Mesenteric fat pad (tissue), 1 donor: Measurements from ENCODE around the gene SMAD7. TPM values are rescaled to one million over a fixed set of nuclear protein-coding genes. Genes with fewer than 3 reads are reported as not detected.
"Not testable (repeated sequence)": the region's sequence is repeated elsewhere in the genome, so short reads cannot be mapped to it uniquely, and the experiment has no call there.

Source experiments
- DNase-seq: peaks from one replicate; pipeline ENCODE4 v3.0.0-alpha.2; 2020; ENCODE audit warnings: low spot score
- total RNA-seq: library from RNA; stranded (reverse); fragmentation: NEBNext Ultra II Directional; extraction: Animal tissue kit (Norgen Biotek cat#: 25700); gene quantifications from one replicate; pipeline ENCODE4 v1.2.1, GENCODE V29; 2021
- donor health status: DM: yes; HTN: yes; CAD: no.

The SMAD7 gene
- total RNA-seq, 1 donor from 2014 or later = 56.2 TPM

- DNase-seq = peak; percentile 35
These were observed 65.4 kb downstream of the SMAD7 start for GRCh38 chr18:48885266-48885923.

- DNase-seq = peak; percentile 47
These were observed 66.0 kb downstream of the SMAD7 start for GRCh38 chr18:48884771-48885170.

- DNase-seq = peak; percentile 69
These were observed 66.5 kb downstream of the SMAD7 start for GRCh38 chr18:48884306-48884705.

GRCh38 chr18:48882379-48882778, 68.4 kb downstream of the SMAD7 start:
- no peak for DNase-seq

- DNase-seq = no peak
These were observed 69.8 kb downstream of the SMAD7 start for GRCh38 chr18:48880931-48881330.

GRCh38 chr18:48879008-48879431, 71.7 kb downstream of the SMAD7 start:
- DNase-seq = no peak

- no peak for DNase-seq
These were observed 72.3 kb downstream of the SMAD7 start for GRCh38 chr18:48878471-48878870.

GRCh38 chr18:48877941-48878340, 72.8 kb downstream of the SMAD7 start:
- no peak for DNase-seq

GRCh38 chr18:48876590-48876989, 74.2 kb downstream of the SMAD7 start:
- no peak for DNase-seq

GRCh38 chr18:48875942-48876511, 74.7 kb downstream of the SMAD7 start:
- DNase-seq = no peak

- DNase-seq = no peak
These were observed 75.3 kb downstream of the SMAD7 start for GRCh38 chr18:48875314-48875941.

GRCh38 chr18:48874701-48875162, 76.0 kb downstream of the SMAD7 start:
- DNase-seq = no peak

- no peak for DNase-seq
These were observed 76.5 kb downstream of the SMAD7 start for GRCh38 chr18:48874233-48874632.

- no peak for DNase-seq
These were observed 78.3 kb downstream of the SMAD7 start for GRCh38 chr18:48872234-48873145.

- DNase-seq = no peak
These were observed 79.2 kb downstream of the SMAD7 start for GRCh38 chr18:48871391-48872166.

- DNase-seq = not testable (repeated sequence)
These were observed 79.8 kb downstream of the SMAD7 start for GRCh38 chr18:48870926-48871325.
